K562 (cell line): Measurements from ENCODE around the gene GAS2L2. TPM values are rescaled to one million over a fixed set of nuclear protein-coding genes. Genes with fewer than 3 reads are reported as not detected.
A peak's percentile ranks its signal among the peaks of the same experiment; 100 is the strongest.

Experiments
- ATAC-seq: fragments of 200-7000 bp; cut with Tn5 transposase; 3 replicates; pipeline ENCODE4 v1.9.1; 2020; ENCODE audit warnings: moderate library complexity
- BruUV-seq: library from RNA; stranded (reverse); fragments of 400-500 nt; replicated peaks from 2 replicates; lab custom pipeline; 2021; lab: Mats Ljungman, UMichigan
- CTCF ChIA-PET: fragments of 300-600 bp; formaldehyde crosslinking; extraction: SDS; loops from one replicate; lab custom pipeline; 2021; ENCODE audit warnings: low intra/inter-chr PET ratio; lab: Yijun Ruan, JAX
- POLR2A ChIA-PET: fragments of 300-600, 350-650 bp; sonication (Branson Sonifier 250); formaldehyde crosslinking; extraction: SDS; loops from one replicate; lab custom pipeline; 2021; ENCODE audit warnings: antibody characterized with exemption, inconsistent platforms; lab: Yijun Ruan, JAX
- DNase-seq, 4 experiments: peaks; one replicate each; pipeline versions ENCODE4 v3.0.0 to v3.0.0-alpha.2; 2011 to 2018; ENCODE audit warnings: low spot score in 3 of 4, mixed read lengths in 3 of 4; ENCODE audit errors: extremely low read depth in 1 of 4
- FAIRE-seq: peaks from 2 replicates; lab custom pipeline; 2011; peaks lifted over from hg19 to GRCh38; lab: Jason Lieb, UNC
- H2AFZ ChIP-seq: 2 replicates; pipeline ENCODE4 v1.6.0; 2011; ENCODE audit warnings: low read depth, low read length, control low read depth, inconsistent platforms
- H3K27ac ChIP-seq: fragments of 200-600 bp; 3 replicates; pipeline ENCODE4 v1.8.0; 2011; ENCODE audit warnings: low read depth, mild to moderate bottlenecking, control low read depth, inconsistent platforms, low read length, moderate library complexity, mixed read lengths; ENCODE audit errors: extremely low read depth
- H3K27me3 ChIP-seq, 2 experiments: fragments of 300-600 bp in 1 of 2; 2 replicates in 1 of 2; 3 replicates in 1 of 2; pipeline versions ENCODE4 v1.6.0 to v1.8.0; 2011; ENCODE audit warnings: inconsistent platforms in 2 of 2, low read length in 2 of 2, mild to moderate bottlenecking in 1 of 2, mixed read lengths in 1 of 2, moderate library complexity in 1 of 2; ENCODE audit not compliant: control insufficient read depth in 2 of 2, insufficient read depth in 2 of 2
- H3K36me3 ChIP-seq: fragments of 300-600 bp; 3 replicates; pipeline ENCODE4 v1.8.0; 2011; ENCODE audit warnings: mild to moderate bottlenecking, low read length, inconsistent platforms; ENCODE audit not compliant: control insufficient read depth, insufficient read depth
- H3K4me1 ChIP-seq, 2 experiments: fragments of 200-600 bp in 1 of 2; replicated peaks in 1 of 2; 2 replicates in 1 of 2; 3 replicates in 1 of 2; pipeline versions ENCODE4 v1.5.1 to v1.8.0; 2011; ENCODE audit warnings: inconsistent platforms in 2 of 2, low read length in 2 of 2, mild to moderate bottlenecking in 1 of 2, mixed read lengths in 1 of 2, moderate library complexity in 1 of 2; ENCODE audit not compliant: control insufficient read depth in 2 of 2, insufficient read depth in 2 of 2
- H3K4me2 ChIP-seq: 2 replicates; pipeline ENCODE4 v1.6.1; 2011; ENCODE audit warnings: low read length, control low read depth, inconsistent platforms, mixed read lengths; ENCODE audit not compliant: insufficient read depth
- H3K4me3 ChIP-seq: fragments of 200-600 bp; sonication (generic), shearing (Covaris generic); 2 replicates; pipeline ENCODE4 v1.5.1; 2016; ENCODE audit warnings: control low read depth, inconsistent platforms
- H3K79me2 ChIP-seq: fragments of 200-600 bp; 3 replicates; pipeline ENCODE4 v1.8.0; 2011; ENCODE audit warnings: low read length, inconsistent platforms; ENCODE audit not compliant: control insufficient read depth, insufficient read depth
- H3K9ac ChIP-seq, 2 experiments: 2 replicates each; pipeline versions ENCODE4 v1.6.0 to v1.6.1; 2011; ENCODE audit warnings: low read depth in 2 of 2, low read length in 2 of 2, control low read depth in 1 of 2, inconsistent platforms in 1 of 2, mild to moderate bottlenecking in 1 of 2, mixed read lengths in 1 of 2; ENCODE audit not compliant: insufficient read depth in 1 of 2
- H3K9me1 ChIP-seq: one replicate; pipeline ENCODE4 v1.6.0; 2011; ENCODE audit warnings: inconsistent platforms, mild to moderate bottlenecking, low read length, moderate library complexity; ENCODE audit not compliant: control insufficient read depth, insufficient read depth
- H3K9me3 ChIP-seq: replicated peaks from 2 replicates; pipeline ENCODE4 v1.5.1; 2011; ENCODE audit warnings: low read depth, low read length, inconsistent platforms; ENCODE audit not compliant: control insufficient read depth, insufficient read depth
- H4K20me1 ChIP-seq: replicated peaks from 2 replicates; pipeline ENCODE4 v1.6.1; 2011; ENCODE audit warnings: low read length, inconsistent platforms, mixed read lengths; ENCODE audit not compliant: control insufficient read depth, insufficient read depth
- ETV5 ChIP-seq: sonication (generic); formaldehyde crosslinking; IDR thresholded peaks from 2 replicates; pipeline ENCODE4 v1.4.0; 2020; ENCODE audit warnings: low read depth, mild to moderate bottlenecking, missing genetic modification reagents
- FOXA1 ChIP-seq: fragments of 450-650 bp; IDR thresholded peaks from 2 replicates; pipeline ENCODE4 v1.6.1; 2016; ENCODE audit warnings: mild to moderate bottlenecking, borderline replicate concordance
- FOXK1 ChIP-seq: sonication (generic); formaldehyde crosslinking; IDR thresholded peaks from 2 replicates; pipeline ENCODE4 v1.8.0; 2022; ENCODE audit warnings: missing genetic modification reagents, mild to moderate bottlenecking, borderline replicate concordance
- HNRNPLL ChIP-seq: fragments of 200-400 bp; formaldehyde crosslinking; IDR thresholded peaks from 2 replicates; pipeline ENCODE4 v1.6.1; 2017; ENCODE audit warnings: low read length, low read depth, mild to moderate bottlenecking; ENCODE audit not compliant: poor library complexity, severe bottlenecking
- HNRNPUL1 ChIP-seq: fragments of 200-400 bp; formaldehyde crosslinking; IDR thresholded peaks from 2 replicates; pipeline ENCODE4 v1.6.1; 2017; ENCODE audit warnings: low read length
- PRMT5 ChIP-seq: sonication (generic); formaldehyde crosslinking; IDR thresholded peaks from 2 replicates; pipeline ENCODE4 v1.5.0; 2020; ENCODE audit warnings: missing genetic modification reagents
- SMARCA4 ChIP-seq: fragments of 450-650 bp; IDR thresholded peaks from 2 replicates; pipeline ENCODE4 v1.6.1; 2016
- TEAD1 ChIP-seq, 2 experiments: fragments of 450-650 bp in 1 of 2; sonication (generic) in 1 of 2; formaldehyde crosslinking; IDR thresholded peaks; 2 replicates each; pipeline versions ENCODE4 v1.4.0 to v1.8.0; 2020 to 2022; ENCODE audit warnings: mild to moderate bottlenecking in 2 of 2, missing genetic modification reagents in 1 of 2
- ZSCAN32 ChIP-seq: fragments of 450-650 bp; formaldehyde crosslinking; IDR thresholded peaks from 2 replicates; pipeline ENCODE4 v1.4.0; 2020; ENCODE audit warnings: mild to moderate bottlenecking, moderate library complexity
- WGBS: fragments of 100-300 bp; shearing (Covaris generic); methylation state at CpG from one replicate; pipeline ENCODE4 v1.1.6; 2016; ENCODE audit warnings: low coverage, mixed read lengths; ENCODE audit not compliant: insufficient coverage; ENCODE audit errors: missing lambda C conversion rate; 5-methylcytosine and 5-hydroxymethylcytosine counted together
- in situ Hi-C: fragments of 300-500 bp; cut with MboI; formaldehyde crosslinking; loops from 4 replicates; pipeline ENCODE4 v1.15.0; 2018; ENCODE audit warnings: inconsistent platforms, mixed read lengths
- intact Hi-C: fragments of 100-400 bp; cut with micrococcal nuclease; formaldehyde crosslinking; loops from 2 replicates; pipeline ENCODE4 v1.14.2; 2022
- polyA plus RNA-seq, 8 experiments: library from polyadenylated mRNA; depleted of rRNA in 4 of 8; stranded (reverse) in 5 of 8; unstranded in 3 of 8; fragments of >200 nt; fragmentation: Nextera tagmentation in 2 of 8; fragmentation: Illumina TruSeq in 1 of 8; extraction: Ambion mirVana in 2 of 8; extraction: Trizol in 1 of 8; gene quantifications; 2 replicates each; pipeline versions ENCODE4 v1.2.1 to v1.2.3, GENCODE V29; 2011 to 2014; ENCODE audit warnings: inconsistent platforms in 1 of 8, missing spikeins in 1 of 8
- total RNA-seq, 7 experiments: library from RNA; depleted of rRNA in 6 of 7; stranded (reverse); fragments of >200 nt in 6 of 7; fragmentation: Illumina TruSeq in 2 of 7; extraction: Trizol in 2 of 7; gene quantifications; 2 replicates each; pipeline versions ENCODE4 v1.2.1 to v1.2.3, GENCODE V29; 2011 to 2021; ENCODE audit warnings: low replicate concordance in 1 of 7

The GAS2L2 gene
- total and polyA plus RNA-seq, 9 of the 15 experiments (the other 6 are each of a cell fraction or from before 2014, with no cell fraction given), result not detected

- Histone ChIP-seq H3K4me2 (no peak overlapping the region), H2AFZ (no peak overlapping the region), H3K9me1 (no peaks in the 10 kb centered on the region), H3K27me3 (peaks cover 24 to 44% of the 10 kb centered on the region in 2 experiments; a peak in 4 of 5 replicates), H3K4me3 (no peak overlapping the region), H3K4me1 (peaks cover 3 to 17% of the 10 kb centered on the region in 2 experiments; a peak in 3 of 5 replicates), H3K9me3 (no peaks in the 10 kb centered on the region), H3K9ac (no peak overlapping the region), H4K20me1 (peaks cover 3% of the 10 kb centered on the region; the same call in 1 of the 2 replicates), H3K36me3 (no peaks in the 10 kb centered on the region), H3K79me2 (no peaks in the 10 kb centered on the region), H3K27ac (no peak overlapping the region)
- FAIRE-seq (no peak), ATAC-seq (no peak), DNase-seq (no peak)
- BruUV-seq, result no TSS peak
- CTCF ChIA-PET, result no interaction called here
- intact Hi-C loops (loop anchor here (5.0 kb wide), 1 partner anchor 176 kb away; no protein-coding TSS in a partner anchor), in situ Hi-C loops (loop anchor here (25.0 kb wide), 1 partner anchor 1296 kb away; no protein-coding TSS in a partner anchor)
- TF ChIP-seq SMARCA4, result no peak
- POLR2A ChIA-PET, result interaction anchor here (1.2 kb wide), 1 partner anchor 10 kb away, joined by 3 read pairs; no protein-coding TSS in a partner anchor
- WGBS, result 29% methylated on average over 6 of the region's 6 CpGs
Measured at GRCh38 chr17:35733366-35733765, 19.7 kb downstream of the GAS2L2 start.

GRCh38 chr17:35732806-35733136, 20.3 kb downstream of the GAS2L2 start:
- ChIA-PET CTCF (no interaction called here), POLR2A (interaction anchor here (1.2 kb wide), 1 partner anchor 9 kb away, joined by 3 read pairs; no protein-coding TSS in a partner anchor)
- Histone ChIP-seq H4K20me1 (peaks cover 3% of the 10 kb centered on the region; the same call in 1 of the 2 replicates), H3K9ac (0 out of 4 replicates have a peak overlapping the region, but pooled peaks of 1 of the 2 experiments have one; percentile 37), H3K4me3 (no peak overlapping the region), H3K27me3 (peaks cover 23 to 44% of the 10 kb centered on the region in 2 experiments; a peak in 4 of 5 replicates), H2AFZ (no peak overlapping the region), H3K4me2 (no peak overlapping the region), H3K4me1 (peaks cover 3 to 17% of the 10 kb centered on the region in 2 experiments; a peak in 3 of 5 replicates), H3K9me1 (no peaks in the 10 kb centered on the region), H3K79me2 (no peaks in the 10 kb centered on the region), H3K36me3 (0 out of 3 replicates have a peak, but pooled peaks cover under 1% of the 10 kb centered on the region), H3K9me3 (no peaks in the 10 kb centered on the region), H3K27ac (no peak overlapping the region)
- in situ Hi-C loops, result loop anchor here (25.0 kb wide), 1 partner anchor 1295 kb away; no protein-coding TSS in a partner anchor
- DNase-seq (no peak), ATAC-seq (no peak), FAIRE-seq (no peak)
- WGBS, result 13% methylated on average over 1 of the region's 1 CpG
- TF ChIP-seq TEAD1 (CRISPR knock-in tag; IDR thresholded peaks at IDR 0.05) (no peak), FOXA1 (no peak), HNRNPUL1 (no peak), FOXK1 (CRISPR knock-in tag) (no peak), ZSCAN32 (CRISPR knock-in tag) (no peak), ETV5 (CRISPR knock-in tag) (no peak), HNRNPLL (no peak), PRMT5 (CRISPR knock-in tag) (no peak)
- BruUV-seq, result no TSS peak
- intact Hi-C loops, result loop anchor here (5.0 kb wide), 1 partner anchor 175 kb away; no protein-coding TSS in a partner anchor
